Naive B cell (primary cell): Measurements from ENCODE around the gene GPAT2. TPM values are rescaled to one million over a fixed set of nuclear protein-coding genes. Genes with fewer than 3 reads are reported as not detected.
"Not testable (repeated sequence)": the region's sequence is repeated elsewhere in the genome, so short reads cannot be mapped to it uniquely, and the experiment has no call there.

Experiments used
- ATAC-seq, 2 donors: fragments of 150-1000 bp; cut with Tn5 transposase; 2 replicates each; pipeline ENCODE4 v1.10.0; 2021; ENCODE audit warnings: low read depth in 2 of 2, mild to moderate bottlenecking in 2 of 2, moderate library complexity in 2 of 2
- DNase-seq: peaks from one replicate; pipeline ENCODE4 v3.0.0; 2022
- H3K27ac Mint-ChIP-seq, 6 donors: one replicate each; pipeline ENCODE4 v1.8.0; 2020 to 2022; ENCODE audit warnings: mild to moderate bottlenecking in 6 of 6, mixed read lengths in 6 of 6, moderate library complexity in 5 of 6, inconsistent platforms in 2 of 6
- H3K27me3 Mint-ChIP-seq, 3 donors: one replicate each; pipeline ENCODE4 v1.8.0; 2021 to 2022; ENCODE audit warnings: mixed read lengths in 3 of 3, mild to moderate bottlenecking in 1 of 3
- H3K36me3 Mint-ChIP-seq, 2 donors: one replicate each; pipeline ENCODE4 v1.8.0; 2020 to 2022; ENCODE audit warnings: mixed read lengths in 2 of 2, inconsistent platforms in 1 of 2, mild to moderate bottlenecking in 1 of 2
- H3K4me1 Mint-ChIP-seq, 3 donors: one replicate each; pipeline ENCODE4 v1.8.0; 2020 to 2022; ENCODE audit warnings: mixed read lengths in 3 of 3, inconsistent platforms in 1 of 3, mild to moderate bottlenecking in 1 of 3, moderate library complexity in 1 of 3
- H3K4me3 Mint-ChIP-seq, 8 donors: one replicate each; pipeline ENCODE4 v1.8.0; 2020 to 2022; ENCODE audit warnings: mild to moderate bottlenecking in 8 of 8, mixed read lengths in 8 of 8, moderate library complexity in 8 of 8, inconsistent platforms in 2 of 8
- H3K9me3 Mint-ChIP-seq, 7 donors: one replicate each; pipeline ENCODE4 v1.8.0; 2020 to 2022; ENCODE audit warnings: mixed read lengths in 7 of 7, mild to moderate bottlenecking in 5 of 7, inconsistent platforms in 2 of 7, moderate library complexity in 1 of 7
- polyA plus RNA-seq, 6 donors: library from polyadenylated mRNA; unstranded; fragments of 300-500 nt; fragmentation: Illumina TruSeq; gene quantifications; one replicate each; pipeline ENCODE4 v1.2.3, GENCODE V29; 2021; ENCODE audit warnings: low read depth in 6 of 6

The GPAT2 gene
- polyA plus RNA-seq, 6 donors from 2014 or later: 1.2 to 28.4 (median 2.1) TPM

GRCh38 chr2:96070351-96070750, 35.6 kb upstream of the GPAT2 start:
- not testable (repeated sequence) for ATAC-seq, H3K27ac Mint-ChIP-seq, H3K4me1 Mint-ChIP-seq, H3K4me3 Mint-ChIP-seq, H3K36me3 Mint-ChIP-seq, DNase-seq
- peaks cover 0 to 22% (median 17%) of the 10 kb centered on the region in 3 donors for H3K27me3 Mint-ChIP-seq
- peaks cover 4 to 14% (median 5%) of the 10 kb centered on the region in 7 donors for H3K9me3 Mint-ChIP-seq

- not testable (repeated sequence) for H3K4me1 Mint-ChIP-seq, DNase-seq, H3K27ac Mint-ChIP-seq, H3K4me3 Mint-ChIP-seq, ATAC-seq, H3K36me3 Mint-ChIP-seq
- Mint-ChIP-seq H3K27me3 (peaks cover 0 to 18% (median 17%) of the 10 kb centered on the region in 3 donors), H3K9me3 (peaks cover 0 to 10% (median under 1%) of the 10 kb centered on the region in 7 donors)
Observed at GRCh38 chr2:96069878-96070277, 35.2 kb upstream of the GPAT2 start.

- DNase-seq, H3K4me1 Mint-ChIP-seq, H3K36me3 Mint-ChIP-seq, H3K27ac Mint-ChIP-seq, ATAC-seq, H3K4me3 Mint-ChIP-seq, H3K9me3 Mint-ChIP-seq: not testable (repeated sequence)
- H3K27me3 Mint-ChIP-seq: peaks cover 0 to 15% (median 15%) of the 10 kb centered on the region in 3 donors
Observed at GRCh38 chr2:96067902-96068581, 33.3 kb upstream of the GPAT2 start.

- not testable (repeated sequence) for DNase-seq, ATAC-seq, H3K36me3 Mint-ChIP-seq, H3K9me3 Mint-ChIP-seq, H3K27me3 Mint-ChIP-seq, H3K4me1 Mint-ChIP-seq, H3K4me3 Mint-ChIP-seq
- H3K27ac Mint-ChIP-seq: peak overlapping the region in 1 of 6 donors; percentile 2
Observed at GRCh38 chr2:96067098-96067660, 32.5 kb upstream of the GPAT2 start.

DNA sequence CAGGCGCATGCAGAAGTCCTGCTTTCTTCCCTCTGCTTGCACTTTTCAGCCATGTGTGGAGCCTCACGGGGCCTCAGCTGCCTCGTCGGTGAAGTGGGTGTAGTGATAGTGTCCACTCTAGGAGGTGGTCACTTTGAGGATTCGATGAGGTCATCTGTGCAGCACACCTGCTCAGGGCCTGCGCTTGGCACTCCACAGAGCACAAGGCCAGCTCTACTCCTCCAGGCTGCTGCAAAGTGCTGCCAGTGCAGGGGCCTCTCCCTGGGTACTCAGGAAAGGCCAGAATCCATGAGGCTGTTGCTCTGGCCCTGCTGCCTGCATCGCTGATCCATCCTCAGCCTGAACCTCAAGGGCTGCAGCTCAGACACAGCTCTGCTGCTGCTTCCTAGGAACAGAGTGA, 31.8 kb upstream of the GPAT2 start:
- H3K4me3 Mint-ChIP-seq, ATAC-seq, H3K27ac Mint-ChIP-seq, H3K27me3 Mint-ChIP-seq, DNase-seq, H3K4me1 Mint-ChIP-seq, H3K36me3 Mint-ChIP-seq, H3K9me3 Mint-ChIP-seq: not testable (repeated sequence)

- not testable (repeated sequence) for DNase-seq, H3K27me3 Mint-ChIP-seq, H3K4me1 Mint-ChIP-seq, H3K4me3 Mint-ChIP-seq, H3K27ac Mint-ChIP-seq, ATAC-seq, H3K36me3 Mint-ChIP-seq, H3K9me3 Mint-ChIP-seq
Observed at GRCh38 chr2:96065954-96066353, 31.2 kb upstream of the GPAT2 start.

DNA sequence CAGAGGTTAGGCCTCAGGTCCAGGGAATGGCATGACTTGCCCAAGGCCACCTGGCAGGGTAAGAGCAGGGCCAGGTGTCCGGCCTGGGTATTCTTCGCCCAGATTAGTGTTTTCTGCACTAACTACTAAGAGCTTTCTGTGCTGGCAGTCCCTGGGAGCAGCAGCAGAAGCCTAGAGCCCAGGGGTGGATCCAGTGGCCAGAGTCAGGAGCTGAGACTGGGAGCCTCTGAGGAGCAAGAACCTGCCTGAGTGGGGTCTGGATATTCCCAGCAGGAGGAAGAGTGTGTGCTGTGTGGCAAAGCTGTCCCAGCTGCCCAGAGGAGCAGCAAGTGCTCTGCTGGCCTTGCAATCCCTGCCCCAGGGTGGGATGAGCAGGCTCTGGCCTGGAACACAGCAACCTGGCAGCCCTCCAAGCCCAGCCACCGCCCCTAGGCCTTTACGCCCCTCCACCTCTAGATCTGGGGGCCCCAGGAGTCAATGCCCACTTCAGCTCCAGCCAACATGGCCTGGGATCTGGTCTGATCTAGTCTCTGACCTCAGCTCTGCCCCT, 30.7 kb upstream of the GPAT2 start:
- no peaks in the 10 kb centered on the region for H3K4me1 Mint-ChIP-seq
- H3K9me3 Mint-ChIP-seq: no peaks in the 10 kb centered on the region
- H3K36me3 Mint-ChIP-seq: no peaks in the 10 kb centered on the region
- DNase-seq (no peak), ATAC-seq (no peak)
- H3K27ac Mint-ChIP-seq: no peak overlapping the region
- H3K4me3 Mint-ChIP-seq: no peak overlapping the region
- peaks cover 0 to 9% (median under 1%) of the 10 kb centered on the region in 3 donors for H3K27me3 Mint-ChIP-seq

GRCh38 chr2:96064760-96065159, 30.0 kb upstream of the GPAT2 start:
- H3K4me1 Mint-ChIP-seq, DNase-seq, H3K36me3 Mint-ChIP-seq, H3K27me3 Mint-ChIP-seq, H3K4me3 Mint-ChIP-seq, H3K9me3 Mint-ChIP-seq, ATAC-seq, H3K27ac Mint-ChIP-seq: not testable (repeated sequence)

DNA sequence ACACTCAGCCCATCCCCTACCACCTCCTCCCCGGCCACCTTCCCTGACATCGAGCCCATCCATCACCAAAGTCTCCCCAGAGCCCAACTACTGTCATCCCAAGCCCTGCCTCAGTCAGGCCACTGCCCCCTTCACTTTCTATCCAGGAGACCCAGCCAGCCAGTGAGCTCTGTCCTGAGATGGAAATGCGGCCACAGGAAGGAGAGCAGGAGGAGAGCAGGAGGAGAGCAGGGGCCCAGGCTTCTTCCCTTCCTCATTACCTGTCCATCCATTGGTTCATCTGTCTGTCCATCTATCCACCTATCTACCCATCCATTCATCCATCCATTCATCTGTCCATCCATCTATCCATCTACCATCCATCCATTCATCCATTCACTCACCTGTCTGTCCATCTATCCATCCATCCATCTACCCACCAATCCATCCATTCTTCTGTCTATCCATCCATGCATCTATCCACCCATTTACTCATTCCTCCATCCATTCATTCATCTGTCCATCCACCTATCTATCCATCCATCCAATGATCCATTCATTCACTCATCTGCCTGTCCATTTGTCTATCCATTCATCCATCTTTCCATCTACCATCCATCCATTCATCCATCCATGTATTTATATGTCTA, 29.4 kb upstream of the GPAT2 start:
- DNase-seq, ATAC-seq, H3K4me1 Mint-ChIP-seq, H3K36me3 Mint-ChIP-seq, H3K4me3 Mint-ChIP-seq, H3K9me3 Mint-ChIP-seq, H3K27me3 Mint-ChIP-seq, H3K27ac Mint-ChIP-seq: not testable (repeated sequence)

- peak; percentile 57 to 65 for ATAC-seq
- not testable (repeated sequence) for DNase-seq, H3K4me1 Mint-ChIP-seq, H3K27me3 Mint-ChIP-seq, H3K27ac Mint-ChIP-seq, H3K36me3 Mint-ChIP-seq, H3K9me3 Mint-ChIP-seq, H3K4me3 Mint-ChIP-seq
Observed at GRCh38 chr2:96063116-96063899, 28.6 kb upstream of the GPAT2 start.

DNA sequence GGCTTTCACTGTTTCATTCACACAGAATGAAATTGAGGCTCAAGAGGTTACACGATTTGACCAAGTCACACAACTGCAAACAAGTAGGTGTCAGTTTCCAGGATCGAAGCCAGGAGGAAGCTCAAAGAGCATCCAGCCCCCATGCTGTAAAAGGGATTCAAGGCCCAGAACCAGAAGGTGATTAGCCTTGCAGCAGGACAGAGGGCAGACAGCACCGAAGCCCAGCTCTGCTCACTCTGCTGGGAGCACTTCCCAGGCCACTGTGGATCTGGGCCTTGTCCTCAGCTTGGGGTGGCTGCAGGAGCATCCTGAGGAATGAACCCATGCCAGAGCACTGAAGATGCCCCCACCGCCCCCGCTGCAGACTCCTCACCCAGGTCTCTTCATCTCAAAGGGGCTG, 27.8 kb upstream of the GPAT2 start:
- H3K27me3 Mint-ChIP-seq, H3K4me3 Mint-ChIP-seq, ATAC-seq, DNase-seq, H3K36me3 Mint-ChIP-seq, H3K4me1 Mint-ChIP-seq, H3K9me3 Mint-ChIP-seq: not testable (repeated sequence)
- H3K27ac Mint-ChIP-seq: peak overlapping the region in 1 of 6 donors; percentile 47

DNA sequence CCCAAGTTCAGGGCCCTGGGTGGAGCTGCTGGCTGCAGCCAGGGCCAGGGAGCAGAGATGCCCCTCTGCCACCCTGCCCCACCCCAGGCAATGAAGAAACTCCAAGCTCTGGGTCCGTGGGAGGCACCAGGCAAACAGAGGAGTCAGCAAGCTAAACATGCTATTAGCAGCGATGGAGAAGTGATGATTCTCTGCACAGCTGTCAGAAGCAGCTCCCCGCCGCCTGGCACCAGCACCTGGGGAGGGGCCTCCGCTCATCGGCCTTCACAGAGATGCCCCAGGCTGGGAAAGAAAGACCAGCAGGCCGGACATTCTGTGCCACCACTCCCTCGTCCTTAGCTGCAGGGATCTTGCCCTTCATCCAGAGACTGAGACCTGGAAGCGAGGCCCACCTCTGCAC, 27.2 kb upstream of the GPAT2 start:
- DNase-seq, H3K9me3 Mint-ChIP-seq, H3K36me3 Mint-ChIP-seq, H3K4me1 Mint-ChIP-seq, H3K4me3 Mint-ChIP-seq, H3K27me3 Mint-ChIP-seq, ATAC-seq: not testable (repeated sequence)
- peak overlapping the region in 1 of 6 donors; percentile 47 for H3K27ac Mint-ChIP-seq

GRCh38 chr2:96061197-96061817, 26.6 kb upstream of the GPAT2 start:
- not testable (repeated sequence) for DNase-seq, H3K4me1 Mint-ChIP-seq, H3K36me3 Mint-ChIP-seq, H3K9me3 Mint-ChIP-seq, H3K27me3 Mint-ChIP-seq, ATAC-seq, H3K4me3 Mint-ChIP-seq
- peak overlapping the region in 2 of 6 donors; percentile 19 to 21 for H3K27ac Mint-ChIP-seq
